ENCODE measurements around the gene TBPL1. TPM values are rescaled to one million over a fixed set of nuclear protein-coding genes. Genes with fewer than 3 reads are reported as not detected.
A peak's percentile ranks its signal among the peaks of the same experiment; 100 is the strongest.

Gene TBPL1
- total RNA-seq, 2 donors from 2014 or later = 0.99 to 10.9 TPM

DNA sequence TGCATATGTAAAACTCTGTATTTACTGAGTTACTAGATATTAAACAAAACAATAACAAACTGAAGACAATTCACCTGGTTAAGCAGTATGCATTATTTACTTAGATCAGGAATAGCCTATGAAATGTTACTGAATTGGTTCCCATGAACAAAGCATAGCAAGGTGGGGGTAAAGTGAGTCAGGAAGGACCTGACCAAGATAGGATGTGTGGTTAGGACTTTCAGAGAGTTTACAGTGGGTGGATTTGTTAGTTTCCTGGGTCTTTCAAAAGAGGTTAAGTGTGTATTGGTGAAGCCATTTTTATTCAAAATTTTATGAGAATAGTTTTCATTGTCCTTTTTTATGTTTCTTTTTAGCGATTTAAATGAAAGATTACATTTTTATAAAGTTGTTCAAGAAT lies 32.9 kb downstream of the TBPL1 start:
- Histone ChIP-seq H3K27ac (no peak overlapping the region), H3K4me3 (no peak overlapping the region), H3K36me3 (replicated peaks in 1 of 2; ENCODE audit: insufficient read depth in 1 of 2, low read depth in 2 of 2) (peaks cover 0 to 6% of the 10 kb centered on the region in 2 donors), H3K4me1 (peaks cover 5% of the 10 kb centered on the region), H3K27me3 (no peaks in the 10 kb centered on the region), H3K9me3 (no peaks in the 10 kb centered on the region)
- WGBS, 2 donors = 81 to 90% methylated on average over 1 of the region's 1 CpG
- DNase-seq (no peak), ATAC-seq (no peak)
- TF ChIP-seq CTCF (IDR thresholded peaks at IDR 0.05) = no peak
- no peak for TF ChIP-seq POLR2A (IDR thresholded peaks at IDR 0.05)
- intact Hi-C loops (cut with DNase I) = no loop called here

DNA sequence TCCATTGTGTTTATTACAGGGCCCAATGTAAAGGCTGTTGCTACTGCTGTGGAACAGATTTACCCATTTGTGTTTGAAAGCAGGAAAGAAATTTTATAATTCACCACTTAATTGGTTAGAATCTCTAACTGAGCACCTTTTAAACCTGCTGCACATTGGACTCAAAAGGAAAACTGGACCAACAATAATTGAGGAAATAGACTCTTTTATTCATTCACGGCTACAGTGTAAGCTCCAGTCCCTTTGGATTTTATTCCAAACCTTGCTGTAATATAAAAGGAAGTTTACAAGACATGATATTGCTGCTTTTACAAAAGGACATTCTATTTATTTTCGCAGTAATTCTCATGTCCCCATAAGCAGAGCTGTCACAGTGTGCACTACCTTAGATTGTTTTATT lies 33.9 kb downstream of the TBPL1 start:
- WGBS, 2 donors = 86 to 94% methylated on average over 2 of the region's 2 CpGs
- no peaks in the 10 kb centered on the region for H3K9me3 ChIP-seq
- no peak overlapping the region for H3K4me3 ChIP-seq
- no peak for TF ChIP-seq CTCF (IDR thresholded peaks at IDR 0.05)
- TF ChIP-seq POLR2A (IDR thresholded peaks at IDR 0.05) = no peak
- intact Hi-C loops (cut with DNase I) = no loop called here
- no peak overlapping the region for H3K27ac ChIP-seq
- H3K4me1 ChIP-seq = peaks cover 14% of the 10 kb centered on the region
- no peak for DNase-seq
- no peaks in the 10 kb centered on the region for H3K27me3 ChIP-seq
- no peak for ATAC-seq
- H3K36me3 ChIP-seq (replicated peaks in 1 of 2; ENCODE audit: insufficient read depth in 1 of 2, low read depth in 2 of 2) = peaks cover 0 to 6% of the 10 kb centered on the region in 2 donors

DNA sequence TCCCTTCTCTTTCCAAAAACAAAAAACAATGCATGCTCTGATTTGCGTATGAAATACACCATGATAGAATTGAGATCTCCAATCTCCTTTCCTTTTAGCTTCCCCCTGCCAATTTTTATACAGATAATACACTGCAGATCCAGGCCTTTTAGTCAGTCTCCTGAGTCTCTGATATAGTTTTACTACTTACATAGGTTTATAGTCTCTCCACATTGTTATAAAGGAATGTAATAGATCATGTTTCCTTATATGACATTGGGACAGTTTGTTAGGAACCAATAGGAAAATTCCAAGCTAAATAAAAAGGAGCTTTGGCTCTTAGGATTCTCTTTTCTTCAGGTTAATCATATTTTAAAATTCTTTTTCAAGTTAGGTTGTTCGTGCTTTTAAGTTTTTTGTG lies 36.5 kb downstream of the TBPL1 start:
- TF ChIP-seq CTCF (IDR thresholded peaks at IDR 0.05) (no peak), POLR2A (IDR thresholded peaks at IDR 0.05) (no peak)
- H3K4me3 ChIP-seq = no peak overlapping the region
- intact Hi-C loops (cut with DNase I) = no loop called here
- ATAC-seq = no peak
- H3K27me3 ChIP-seq = no peaks in the 10 kb centered on the region
- H3K9me3 ChIP-seq = no peaks in the 10 kb centered on the region
- no peak for DNase-seq
- H3K4me1 ChIP-seq = peaks cover 26% of the 10 kb centered on the region
- H3K27ac ChIP-seq = no peak overlapping the region
- H3K36me3 ChIP-seq (replicated peaks in 1 of 2; ENCODE audit: insufficient read depth in 1 of 2, low read depth in 2 of 2) = peaks cover 0 to 3% of the 10 kb centered on the region in 2 donors
- 88 to 90% methylated on average over 2 of the region's 2 CpGs for WGBS, 2 donors

DNA sequence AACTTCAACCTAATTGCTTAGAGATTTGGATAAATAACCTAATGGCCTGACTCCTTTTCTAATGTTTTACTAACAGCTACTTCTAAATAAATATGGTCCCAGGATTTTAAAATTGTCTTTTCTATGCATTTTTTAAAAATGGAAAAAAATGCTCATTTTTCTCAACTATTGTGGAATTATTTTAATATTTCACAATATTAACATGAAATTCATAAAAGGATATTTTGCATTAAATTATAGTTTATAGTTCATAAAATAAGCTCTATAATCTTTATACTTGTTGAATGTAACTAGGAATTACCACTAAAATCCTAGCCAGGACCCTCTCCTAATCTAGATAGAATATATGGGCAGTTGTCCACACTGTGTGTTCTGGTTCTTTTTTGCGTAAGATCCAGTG lies 37.3 kb downstream of the TBPL1 start:
- ATAC-seq (no peak), DNase-seq (no peak)
- 96 to 100% methylated on average over 1 of the region's 1 CpG for WGBS, 2 donors
- intact Hi-C loops (cut with DNase I) = no loop called here
- no peaks in the 10 kb centered on the region for H3K27me3 ChIP-seq
- H3K4me1 ChIP-seq = peaks cover 26% of the 10 kb centered on the region
- TF ChIP-seq CTCF (IDR thresholded peaks at IDR 0.05) = no peak
- TF ChIP-seq POLR2A (IDR thresholded peaks at IDR 0.05) = no peak
- H3K36me3 ChIP-seq (replicated peaks in 1 of 2; ENCODE audit: insufficient read depth in 1 of 2, low read depth in 2 of 2) = no peaks in the 10 kb centered on the region
- no peak overlapping the region for H3K4me3 ChIP-seq
- no peaks in the 10 kb centered on the region for H3K9me3 ChIP-seq
- H3K27ac ChIP-seq = no peak overlapping the region

DNA sequence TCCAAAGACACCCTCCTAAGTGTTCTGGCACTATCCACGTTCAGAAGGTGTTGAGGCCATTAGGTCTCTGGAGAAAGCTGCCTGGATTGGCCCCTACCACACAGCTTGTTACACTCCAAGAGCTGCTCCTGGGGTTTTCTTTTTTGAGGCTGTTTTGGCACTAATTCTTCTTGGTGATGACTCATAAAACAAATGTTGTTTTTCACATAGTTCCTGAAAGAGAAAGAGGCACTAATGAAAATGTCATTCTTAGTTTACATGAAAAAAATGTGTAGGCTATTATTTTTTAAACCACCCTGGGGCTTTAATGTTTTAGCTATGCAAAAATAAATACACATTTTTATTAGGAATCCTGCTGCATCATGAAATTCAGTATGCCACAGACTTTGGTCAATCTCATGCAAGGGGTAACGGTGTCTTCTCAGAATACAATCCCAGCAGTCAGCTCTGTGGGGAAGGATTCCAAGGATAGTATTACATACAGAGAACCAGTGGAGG lies 38.1 kb downstream of the TBPL1 start:
- no peaks in the 10 kb centered on the region for H3K27me3 ChIP-seq
- H3K9me3 ChIP-seq = no peaks in the 10 kb centered on the region
- WGBS, 2 donors = 72 to 80% methylated on average over 2 of the region's 2 CpGs
- ATAC-seq (peak; percentile 77), DNase-seq (peak in 1 of 4 donors; percentile 13)
- intact Hi-C loops (cut with DNase I) = no loop called here
- TF ChIP-seq CTCF (IDR thresholded peaks at IDR 0.05) (no peak), POLR2A (IDR thresholded peaks at IDR 0.05) (no peak)
- no peaks in the 10 kb centered on the region for H3K36me3 ChIP-seq (replicated peaks in 1 of 2; ENCODE audit: insufficient read depth in 1 of 2, low read depth in 2 of 2)
- H3K4me1 ChIP-seq = peaks cover 26% of the 10 kb centered on the region
- H3K4me3 ChIP-seq = no peak overlapping the region
- peak overlapping the region in 2 of 4 donors; percentile 6 for H3K27ac ChIP-seq
